GM12878 (cell line): ENCODE data around the gene ZNF425. TPM values are rescaled to one million over a fixed set of nuclear protein-coding genes. Genes with fewer than 3 reads are reported as not detected.
A peak's percentile ranks its signal among the peaks of the same experiment; 100 is the strongest.

Experiments
- ATAC-seq: fragments of 200-7000 bp; cut with Tn5 transposase; 3 replicates; pipeline ENCODE4 v1.9.1; 2020; ENCODE audit warnings: mild to moderate bottlenecking, moderate library complexity
- BruUV-seq: library from RNA; stranded (reverse); fragments of 400-500 nt; replicated peaks from 2 replicates; lab custom pipeline; 2021; lab: Mats Ljungman, UMichigan
- CTCF ChIA-PET: fragments of 300-600 bp; sonication (Branson Sonifier 250); formaldehyde crosslinking; extraction: SDS; loops from one replicate; lab custom pipeline; 2021; ENCODE audit warnings: inconsistent platforms; lab: Yijun Ruan, JAX
- POLR2A ChIA-PET: fragments of 350-600 bp; formaldehyde crosslinking; extraction: SDS; loops from one replicate; lab custom pipeline; 2021; ENCODE audit warnings: inconsistent platforms; lab: Charles Lee
- RAD21 ChIA-PET: fragments of 300-600 bp; sonication (Branson Sonifier 250); formaldehyde crosslinking; loops from one replicate; lab custom pipeline; 2023; ENCODE audit warnings: antibody characterized with exemption; ENCODE audit not compliant: unreplicated experiment; lab: Charles Lee
- SMC1A ChIA-PET: fragments of 300-600 bp; sonication (Branson Sonifier 250); formaldehyde crosslinking; loops from one replicate; lab custom pipeline; 2023; ENCODE audit not compliant: unreplicated experiment, uncharacterized antibody; lab: Charles Lee
- DNase-seq: peaks from one replicate; pipeline ENCODE4 v3.0.0-alpha.2; 2011; ENCODE audit warnings: low read depth, low spot score
- FAIRE-seq: peaks from 3 replicates; lab custom pipeline; 2011; peaks lifted over from hg19 to GRCh38; lab: Jason Lieb, UNC
- H2AFZ ChIP-seq: 2 replicates; pipeline ENCODE4 v1.6.0; 2011; ENCODE audit warnings: low read depth, low read length, control low read depth; ENCODE audit not compliant: control insufficient read depth
- H3K27ac ChIP-seq: 2 replicates; pipeline ENCODE4 v1.5.1; 2011; ENCODE audit warnings: control low read depth; ENCODE audit not compliant: control insufficient read depth, insufficient read depth
- H3K27me3 ChIP-seq, 2 experiments: replicated peaks in 1 of 2; 2 replicates each; pipeline versions ENCODE4 v1.6.0 to v1.6.1; 2011; ENCODE audit warnings: low read length in 1 of 2; ENCODE audit not compliant: control insufficient read depth in 2 of 2, insufficient read depth in 2 of 2
- H3K36me3 ChIP-seq, 2 experiments: 2 replicates each; pipeline ENCODE4 v1.5.1; 2011; ENCODE audit warnings: low read length in 1 of 2; ENCODE audit not compliant: control insufficient read depth in 2 of 2, insufficient read depth in 2 of 2
- H3K4me1 ChIP-seq: 2 replicates; pipeline ENCODE4 v1.6.1; 2011; ENCODE audit warnings: mild to moderate bottlenecking, low read length, moderate library complexity, mixed read lengths; ENCODE audit not compliant: control insufficient read depth, insufficient read depth
- H3K4me2 ChIP-seq: 2 replicates; pipeline ENCODE4 v1.6.0; 2011; ENCODE audit warnings: control low read depth; ENCODE audit not compliant: control insufficient read depth, insufficient read depth
- H3K4me3 ChIP-seq: fragments of 200-600 bp; sonication (generic); 2 replicates; pipeline ENCODE4 v1.5.1; 2016
- H3K79me2 ChIP-seq: 2 replicates; pipeline ENCODE4 v1.6.0; 2011; ENCODE audit warnings: low read length; ENCODE audit not compliant: control insufficient read depth, insufficient read depth
- H3K9ac ChIP-seq: 2 replicates; pipeline ENCODE4 v1.8.0; 2011; ENCODE audit warnings: low read length, control low read depth, mixed read lengths; ENCODE audit not compliant: control insufficient read depth, insufficient read depth
- H3K9me3 ChIP-seq: replicated peaks from 3 replicates; pipeline ENCODE4 v1.5.1; 2011; ENCODE audit warnings: mild to moderate bottlenecking, low read length; ENCODE audit not compliant: control insufficient read depth, insufficient read depth
- H4K20me1 ChIP-seq: 2 replicates; pipeline ENCODE4 v1.6.0; 2011; ENCODE audit not compliant: control insufficient read depth, insufficient read depth
- BCL11A ChIP-seq: IDR thresholded peaks from 2 replicates; pipeline ENCODE4 v1.6.1; 2011; ENCODE audit warnings: low read depth, low read length
- CREM ChIP-seq: IDR thresholded peaks from 2 replicates; pipeline ENCODE4 v1.6.1; 2014; ENCODE audit warnings: antibody characterized with exemption, low read depth
- ELK1 ChIP-seq: IDR thresholded peaks from 2 replicates; pipeline ENCODE4 v1.6.1; 2012; ENCODE audit warnings: low read depth, low read length, improper control_type of control experiment
- HDAC6 ChIP-seq: fragments of 200-600 bp; sonication (generic); IDR thresholded peaks from one replicate; pipeline ENCODE4 v1.8.0; 2017; ENCODE audit warnings: antibody characterized with exemption; ENCODE audit not compliant: unreplicated experiment
- HDGF ChIP-seq: fragments of 450-650 bp; IDR thresholded peaks from 2 replicates; pipeline ENCODE4 v1.6.1; 2016; ENCODE audit warnings: antibody characterized with exemption
- IRF4 ChIP-seq: IDR thresholded peaks from 2 replicates; pipeline ENCODE4 v1.6.1; 2011; ENCODE audit warnings: low read depth, low read length
- NFYA ChIP-seq: IDR thresholded peaks from 2 replicates; pipeline ENCODE4 v1.6.1; 2011; ENCODE audit warnings: low read depth, mild to moderate bottlenecking, low read length, improper control_type of control experiment, borderline replicate concordance
- PAX5 ChIP-seq: IDR thresholded peaks from 2 replicates; pipeline ENCODE4 v1.6.1; 2011; ENCODE audit warnings: low read depth, low read length, borderline replicate concordance
- PAX8 ChIP-seq: fragments of 450-650 bp; IDR thresholded peaks from 2 replicates; pipeline ENCODE4 v1.6.1; 2017; ENCODE audit warnings: mild to moderate bottlenecking, moderate library complexity
- RELA ChIP-seq: fragments of 450-650 bp; IDR thresholded peaks from 2 replicates; pipeline ENCODE4 v1.8.0; 2014; ENCODE audit warnings: borderline replicate concordance; ENCODE audit not compliant: partially characterized antibody
- SIN3A ChIP-seq: IDR thresholded peaks from 2 replicates; pipeline ENCODE4 v1.6.1; 2012; ENCODE audit warnings: low read depth, low read length, improper control_type of control experiment
- SRF ChIP-seq, 2 experiments: IDR thresholded peaks; 2 replicates each; pipeline ENCODE4 v1.6.1; 2011; ENCODE audit warnings: low read depth in 2 of 2, low read length in 2 of 2, mild to moderate bottlenecking in 1 of 2, moderate library complexity in 1 of 2
- STAT1 ChIP-seq: fragments of 450-650 bp; conservative IDR thresholded peaks from 2 replicates; pipeline ENCODE4 v1.6.1; 2014; ENCODE audit warnings: antibody characterized with exemption, mild to moderate bottlenecking
- STAT3 ChIP-seq: IDR thresholded peaks from 2 replicates; pipeline ENCODE4 v1.6.1; 2011; ENCODE audit warnings: low read depth, low read length, improper control_type of control experiment
- ZNF24 ChIP-seq: fragments of 450-650 bp; IDR thresholded peaks from 2 replicates; pipeline ENCODE4 v1.6.1; 2017; ENCODE audit warnings: antibody characterized with exemption, mild to moderate bottlenecking
- ZNF622 ChIP-seq: fragments of 450-650 bp; IDR thresholded peaks from 2 replicates; pipeline ENCODE4 v1.6.1; 2017; ENCODE audit warnings: mild to moderate bottlenecking, inconsistent platforms
- in situ Hi-C: fragments of 300-500 bp; cut with MboI; formaldehyde crosslinking; loops from 9 replicates; pipeline ENCODE4 v1.14.3; 2018; ENCODE audit warnings: mixed read lengths
- intact Hi-C: fragments of 100-400 bp; cut with micrococcal nuclease; formaldehyde crosslinking; loops from one replicate; pipeline ENCODE4 v1.14.2; 2022; ENCODE audit not compliant: unreplicated experiment
- polyA plus RNA-seq, 11 experiments: library from polyadenylated mRNA; depleted of rRNA in 4 of 11; unstranded in 6 of 11; stranded (reverse) in 5 of 11; fragments of >200 nt; fragmentation: Nextera tagmentation in 4 of 11; fragmentation: Illumina TruSeq in 1 of 11; extraction: Ambion mirVana in 4 of 11; extraction: Trizol in 1 of 11; gene quantifications; 1 replicate in 1 of 11; 2 replicates in 10 of 11; pipeline versions ENCODE4 v1.2.1 to v1.2.3, GENCODE V29; 2011 to 2016; ENCODE audit warnings: inconsistent platforms in 2 of 11, missing spikeins in 2 of 11, low read depth in 1 of 11
- total RNA-seq, 4 experiments: library from RNA; depleted of rRNA in 3 of 4; stranded (reverse); fragments of >200 nt in 3 of 4; fragmentation: Illumina TruSeq in 1 of 4; extraction: Trizol in 1 of 4; gene quantifications; 2 replicates each; pipeline versions ENCODE4 v1.2.1 to v1.2.3, GENCODE V29; 2013 to 2021
- TF ChIP-seq, protein P1 (sequence below): IDR thresholded peaks from 2 replicates; pipeline ENCODE4 v1.6.1; 2011; ENCODE audit warnings: low read depth, low read length, improper control_type of control experiment, borderline replicate concordance
- TF ChIP-seq, protein P2 (sequence below): IDR thresholded peaks from 2 replicates; pipeline ENCODE4 v1.6.1; 2012; ENCODE audit warnings: low read depth, low read length, improper control_type of control experiment

Gene ZNF425
- total and polyA plus RNA-seq, 10 of the 15 experiments (the other 5 are each of a cell fraction or from before 2014, with no cell fraction given), result 0.19 to 1.8 (median 0.91) TPM

DNA sequence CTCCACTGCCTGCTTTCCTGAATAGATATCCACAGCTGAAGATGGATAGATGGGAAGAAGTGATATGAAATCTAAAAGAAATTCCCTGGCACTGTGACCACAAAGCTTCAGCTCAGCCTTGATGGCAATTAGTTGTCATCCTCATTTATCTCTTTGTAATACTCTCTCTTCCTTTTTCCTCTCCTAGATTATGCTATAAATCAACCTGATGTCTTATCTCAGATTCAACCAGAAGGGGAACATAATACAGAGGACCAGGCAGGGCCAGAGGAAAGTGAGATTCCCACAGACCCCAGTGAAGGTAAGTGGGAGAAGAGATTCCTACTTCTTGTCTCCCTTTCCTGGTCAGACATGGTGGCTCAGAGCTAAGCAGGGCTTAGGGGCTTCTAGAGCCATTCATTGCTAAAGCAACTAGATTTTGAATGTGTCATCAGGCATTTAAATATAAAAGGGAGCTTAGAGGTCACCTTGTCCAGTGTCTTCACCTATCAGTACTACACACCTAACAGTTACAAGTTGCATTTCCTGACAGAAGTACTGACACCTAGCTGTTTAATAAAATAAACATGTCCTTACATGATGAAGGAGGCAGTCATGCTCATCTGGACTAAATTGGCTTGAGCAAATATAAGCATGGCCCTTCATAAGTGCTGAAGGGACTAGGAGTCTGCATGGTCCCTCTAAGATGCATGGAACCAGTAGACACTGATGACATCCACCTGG, 40.7 kb upstream of the ZNF425 start:
- Histone ChIP-seq H3K27ac (no peak overlapping the region), H3K36me3 (peaks cover 12 to 32% of the 10 kb centered on the region in 2 experiments)
- no peak for DNase-seq
- no peak for TF ChIP-seq STAT1
- TF ChIP-seq, protein P1, sequence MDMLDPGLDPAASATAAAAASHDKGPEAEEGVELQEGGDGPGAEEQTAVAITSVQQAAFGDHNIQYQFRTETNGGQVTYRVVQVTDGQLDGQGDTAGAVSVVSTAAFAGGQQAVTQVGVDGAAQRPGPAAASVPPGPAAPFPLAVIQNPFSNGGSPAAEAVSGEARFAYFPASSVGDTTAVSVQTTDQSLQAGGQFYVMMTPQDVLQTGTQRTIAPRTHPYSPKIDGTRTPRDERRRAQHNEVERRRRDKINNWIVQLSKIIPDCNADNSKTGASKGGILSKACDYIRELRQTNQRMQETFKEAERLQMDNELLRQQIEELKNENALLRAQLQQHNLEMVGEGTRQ, result no peak
- TF ChIP-seq ZNF622, result no peak
- TF ChIP-seq SIN3A, result no peak
- TF ChIP-seq ELK1, result no peak
- no peak for TF ChIP-seq HDGF
- TF ChIP-seq RELA, result no peak
- TF ChIP-seq PAX5, result no peak
- TF ChIP-seq ZNF24, result no peak
- TF ChIP-seq BCL11A, result no peak
- no peak for TF ChIP-seq HDAC6
- TF ChIP-seq CREM, result no peak
- TF ChIP-seq SRF (IDR thresholded peaks at IDR 0.05; ENCODE audit: low read depth in 2 of 2, low read length in 2 of 2), result no peak
- no peak for TF ChIP-seq IRF4
- no peak for TF ChIP-seq PAX8
- TF ChIP-seq, protein P2, sequence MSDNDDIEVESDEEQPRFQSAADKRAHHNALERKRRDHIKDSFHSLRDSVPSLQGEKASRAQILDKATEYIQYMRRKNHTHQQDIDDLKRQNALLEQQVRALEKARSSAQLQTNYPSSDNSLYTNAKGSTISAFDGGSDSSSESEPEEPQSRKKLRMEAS, result no peak
- TF ChIP-seq STAT3, result no peak
- TF ChIP-seq NFYA, result no peak
- TF ChIP-seq, all 136 proteins: peak for 0
- H3K9me3 ChIP-seq, result no peaks in the 10 kb centered on the region
- ChIA-PET POLR2A (interaction anchor here (0.5 kb wide), 2 partner anchors 9 to 91 kb away, joined by 3 read pairs; no protein-coding TSS in a partner anchor), CTCF (interaction anchor here (0.5 to 0.8 kb wide), 2 partner anchors 29 to 313 kb away, joined by 3 read pairs; partner anchors contain the start of gene ZNF282), SMC1A (no interaction called here), RAD21 (no interaction called here)
- FAIRE-seq, result peak; percentile 59
- no peak overlapping the region for H3K4me3 ChIP-seq
- intact Hi-C loops (no loop called here), in situ Hi-C loops (no loop called here)
- no TSS peak for BruUV-seq
- H3K79me2 ChIP-seq, result no peaks in the 10 kb centered on the region
- no peak overlapping the region for H3K4me2 ChIP-seq
- ATAC-seq, result no peak
- no peaks in the 10 kb centered on the region for H3K27me3 ChIP-seq
- H3K4me1 ChIP-seq, result no peaks in the 10 kb centered on the region; the same call in 1 of the 2 replicates
- no peak overlapping the region for H3K9ac ChIP-seq
- H2AFZ ChIP-seq, result no peak overlapping the region
- H4K20me1 ChIP-seq, result no peaks in the 10 kb centered on the region
